ENCODE data around the gene WDR87. TPM values are rescaled to one million over a fixed set of nuclear protein-coding genes. Genes with fewer than 3 reads are reported as not detected.

The WDR87 gene
- total and polyA plus RNA-seq, 2 of the 8 experiments (the other 6 are each of a cell fraction or from before 2014, with no cell fraction given): not detected

- no peak for TF ChIP-seq CHD7 (IDR thresholded peaks at IDR 0.05; ENCODE audit: insufficient replicate concordance, low read length)
- TF ChIP-seq EP300 (IDR thresholded peaks at IDR 0.05; ENCODE audit: borderline replicate concordance in 1 of 2, low read depth in 2 of 2, low read length in 2 of 2): no peak
- no peak for TF ChIP-seq CTCF (IDR thresholded peaks at IDR 0.05; ENCODE audit: control extremely low read depth in 1 of 3, insufficient read depth in 1 of 3, low read depth in 1 of 3, low read length in 3 of 3)
- TF ChIP-seq RAD21 (IDR thresholded peaks at IDR 0.05 in 1 of 2, conservative IDR thresholded peaks at IDR 0.05 in 1 of 2; ENCODE audit: low read depth in 2 of 2, low read length in 2 of 2): no peak
- TF ChIP-seq POLR2A (IDR thresholded peaks at IDR 0.05; ENCODE audit: control extremely low read depth in 1 of 2, low read depth in 2 of 2, low read length in 2 of 2): peak in 1 of 2 experiments; percentile 62; a peak in 1 of 3 replicates
- TF ChIP-seq BACH1 (IDR thresholded peaks at IDR 0.05; ENCODE audit: low read length): peak; percentile 54; the same call in 1 of the 2 replicates
These were observed 708 bp upstream of the WDR87 start, which contains the start of gene SIPA1L3 (continued) for GRCh38 chr19:37906869-37907734.

Measured in H1 (cell line).